GM18508 (cell line): ENCODE data around the gene TM4SF4.

Experiments used
- ATAC-seq: cut with Tn5 transposase; IDR thresholded peaks from one replicate; pipeline ENCODE4 v1.9.1; 2021; ENCODE audit warnings: moderate number of reproducible peaks; ENCODE audit not compliant: insufficient read depth, unreplicated experiment

The TM4SF4 gene

GRCh38 chr3:149507491-149508324 is 33.2 kb downstream of the TM4SF4 start:
- no peak for ATAC-seq

- no peak for ATAC-seq
These were observed 35.0 kb downstream of the TM4SF4 start for GRCh38 chr3:149509526-149509925.

- no peak for ATAC-seq
These were observed 36.0 kb downstream of the TM4SF4 start for GRCh38 chr3:149510480-149510879.

GRCh38 chr3:149511040-149511626 is 36.6 kb downstream of the TM4SF4 start:
- no peak for ATAC-seq

- peak; percentile 66 for ATAC-seq
These were observed 37.7 kb downstream of the TM4SF4 start for GRCh38 chr3:149512073-149512782.

- no peak for ATAC-seq
These were observed 40.0 kb downstream of the TM4SF4 start for GRCh38 chr3:149514471-149514870.

GRCh38 chr3:149515249-149515648 is 40.8 kb downstream of the TM4SF4 start:
- no peak for ATAC-seq

- no peak for ATAC-seq
These were observed 42.4 kb downstream of the TM4SF4 start for GRCh38 chr3:149516920-149517319.

GRCh38 chr3:149519912-149520311 is 45.4 kb downstream of the TM4SF4 start:
- ATAC-seq, result no peak

- no peak for ATAC-seq
These were observed 49.2 kb downstream of the TM4SF4 start for GRCh38 chr3:149523512-149524299.

- no peak for ATAC-seq
These were observed 53.2 kb downstream of the TM4SF4 start for GRCh38 chr3:149527531-149528339.

- ATAC-seq, result no peak
These were observed 53.8 kb downstream of the TM4SF4 start for GRCh38 chr3:149528340-149528650.

- no peak for ATAC-seq
These were observed 54.6 kb downstream of the TM4SF4 start for GRCh38 chr3:149529099-149529498.

- no peak for ATAC-seq
These were observed 58.1 kb downstream of the TM4SF4 start for GRCh38 chr3:149532489-149533180.

- no peak for ATAC-seq
These were observed 59.6 kb downstream of the TM4SF4 start for GRCh38 chr3:149534082-149534481.

- ATAC-seq, result no peak
These were observed 60.3 kb downstream of the TM4SF4 start for GRCh38 chr3:149534671-149535332.

- ATAC-seq, result no peak
These were observed 60.8 kb downstream of the TM4SF4 start for GRCh38 chr3:149535333-149535685.

- ATAC-seq, result no peak
These were observed 61.9 kb downstream of the TM4SF4 start for GRCh38 chr3:149536429-149536828.

- ATAC-seq, result no peak
These were observed 63.9 kb downstream of the TM4SF4 start for GRCh38 chr3:149538371-149538770.
